A549 (cell line): Measurements from ENCODE around the gene PIP5KL1. TPM values are rescaled to one million over a fixed set of nuclear protein-coding genes. Genes with fewer than 3 reads are reported as not detected.

ENCODE experiments used
- ATAC-seq, 2 experiments: fragments of 200-7000 bp in 1 of 2; fragments of >200 bp in 1 of 2; cut with Nextera tagmentation in 1 of 2; cut with Tn5 transposase in 1 of 2; 3 replicates each; pipeline versions ENCODE4 v1.8.0 to v1.9.1; 2018 to 2020; ENCODE audit warnings: mild to moderate bottlenecking in 1 of 2, moderate library complexity in 1 of 2
- CTCF ChIA-PET: fragments of 300-600 bp; sonication (Branson Sonifier 250); formaldehyde crosslinking; extraction: SDS; loops from one replicate; lab custom pipeline; 2021; ENCODE audit warnings: antibody characterized with exemption, inconsistent platforms; lab: Yijun Ruan, JAX
- POLR2A ChIA-PET: fragments of 350-600 bp; formaldehyde crosslinking; extraction: SDS; loops from one replicate; lab custom pipeline; 2021; ENCODE audit warnings: antibody characterized with exemption, inconsistent platforms; lab: Yijun Ruan, JAX
- DNase-seq, 2 experiments: peaks; one replicate each; pipeline versions ENCODE4 v3.0.0 to v3.0.0-alpha.2; 2011 to 2016; ENCODE audit warnings: low read depth in 1 of 2, low spot score in 1 of 2
- FAIRE-seq: peaks from 2 replicates; lab custom pipeline; 2011; peaks lifted over from hg19 to GRCh38; lab: Jason Lieb, UNC
- H3K27ac ChIP-seq, 2 experiments: fragments of >200 bp; sonication (Bioruptor Twin); formaldehyde crosslinking; 3 replicates each; pipeline ENCODE4 v1.5.1; 2016 to 2017
- H3K4me1 ChIP-seq: fragments of >200 bp; sonication (Bioruptor Twin); formaldehyde crosslinking; 3 replicates; pipeline ENCODE4 v1.6.1; 2016
- H3K4me2 ChIP-seq: fragments of >200 bp; sonication (Bioruptor Twin); formaldehyde crosslinking; 3 replicates; pipeline ENCODE4 v1.6.1; 2016
- H3K4me3 ChIP-seq: fragments of >200 bp; sonication (Bioruptor Twin); formaldehyde crosslinking; 3 replicates; pipeline ENCODE4 v1.5.1; 2016
- H3K9me3 ChIP-seq: fragments of >200 bp; sonication (Bioruptor Twin); formaldehyde crosslinking; 3 replicates; pipeline ENCODE4 v1.6.1; 2016
- BHLHE40 ChIP-seq: IDR thresholded peaks from 2 replicates; pipeline ENCODE4 v1.6.1; 2012; ENCODE audit warnings: low read depth, low read length, inconsistent platforms
- CBX8 ChIP-seq: fragments of 200-600 bp; sonication (generic); IDR thresholded peaks from 2 replicates; pipeline ENCODE4 v1.6.1; 2016
- CEBPB ChIP-seq, 2 experiments: fragments of >200 bp in 1 of 2; sonication (Bioruptor Twin) in 1 of 2; formaldehyde crosslinking in 1 of 2; IDR thresholded peaks; 2 replicates each; pipeline ENCODE4 v1.6.1; 2012 to 2016
- CHD4 ChIP-seq: fragments of 200-600 bp; sonication (generic); IDR thresholded peaks from 2 replicates; pipeline ENCODE4 v1.6.1; 2016; ENCODE audit warnings: antibody characterized with exemption, mild to moderate bottlenecking, borderline replicate concordance
- EP300 ChIP-seq, 2 experiments: fragments of >200 bp; sonication (Bioruptor Twin); formaldehyde crosslinking; IDR thresholded peaks; 2 replicates in 1 of 2; 3 replicates in 1 of 2; pipeline ENCODE4 v1.6.1; 2016 to 2017
- FOSB ChIP-seq: fragments of 250-450 bp; sonication (Bioruptor Pico); IDR thresholded peaks from 2 replicates; pipeline ENCODE4 v1.5.0; 2020; ENCODE audit warnings: mild to moderate bottlenecking, moderate library complexity
- FOXS1 ChIP-seq: fragments of 250-450 bp; sonication (Bioruptor Pico); IDR thresholded peaks from 2 replicates; pipeline ENCODE4 v1.5.0; 2020; ENCODE audit warnings: mild to moderate bottlenecking, moderate library complexity
- GATA3 ChIP-seq: IDR thresholded peaks from 2 replicates; pipeline ENCODE4 v1.6.1; 2012; ENCODE audit warnings: borderline replicate concordance
- HOXA7 ChIP-seq: fragments of 250-450 bp; sonication (Bioruptor Pico); IDR thresholded peaks from 2 replicates; pipeline ENCODE4 v1.5.0; 2020; ENCODE audit warnings: mild to moderate bottlenecking, moderate library complexity
- KDM1A ChIP-seq: fragments of 200-600 bp; sonication (generic); IDR thresholded peaks from 2 replicates; pipeline ENCODE4 v1.6.1; 2016; ENCODE audit warnings: low read depth, mild to moderate bottlenecking
- MYC ChIP-seq: IDR thresholded peaks from 2 replicates; pipeline ENCODE4 v1.6.1; 2012; ENCODE audit warnings: mild to moderate bottlenecking, inconsistent platforms, low read length, improper control_type of control experiment, borderline replicate concordance
- POLR2A ChIP-seq: IDR thresholded peaks from 2 replicates; pipeline ENCODE4 v1.6.1; 2012; ENCODE audit warnings: mild to moderate bottlenecking, low read length
- RAD21 ChIP-seq, 2 experiments: fragments of >200 bp in 1 of 2; sonication (Bioruptor Twin) in 1 of 2; formaldehyde crosslinking in 1 of 2; IDR thresholded peaks in 1 of 2; conservative IDR thresholded peaks in 1 of 2; 2 replicates in 1 of 2; 3 replicates in 1 of 2; pipeline ENCODE4 v1.6.1; 2012 to 2018; ENCODE audit warnings: inconsistent platforms in 1 of 2
- SREBF2 ChIP-seq: fragments of 450-650 bp; IDR thresholded peaks from 2 replicates; pipeline ENCODE4 v1.6.1; 2014; ENCODE audit warnings: mild to moderate bottlenecking, moderate library complexity
- ZC3H11A ChIP-seq: fragments of 450-650 bp; IDR thresholded peaks from 2 replicates; pipeline ENCODE4 v1.6.1; 2014; ENCODE audit warnings: antibody characterized with exemption, mild to moderate bottlenecking
- ZFP36 ChIP-seq: fragments of 450-650 bp; IDR thresholded peaks from 2 replicates; pipeline ENCODE4 v1.6.1; 2014; ENCODE audit warnings: borderline replicate concordance; ENCODE audit not compliant: partially characterized antibody
- WGBS: methylation state at CpG from one replicate; pipeline ENCODE4 v1.1.6; 2017; ENCODE audit errors: missing lambda C conversion rate; 5-methylcytosine and 5-hydroxymethylcytosine counted together
- polyA plus RNA-seq, 4 experiments: library from polyadenylated mRNA; depleted of rRNA in 3 of 4; stranded (reverse); fragments of >200 nt; fragmentation: RNase III in 1 of 4; extraction: RNeasy Plus Mini Kit Qiagen cat#74134 plus additional on column Dnase treatment in 1 of 4; gene quantifications; 2 replicates in 3 of 4; 3 replicates in 1 of 4; pipeline ENCODE4 v1.2.3, GENCODE V29; 2011 to 2017
- TF ChIP-seq, protein P1 (sequence below): fragments of >200 bp; sonication (Bioruptor Twin); formaldehyde crosslinking; IDR thresholded peaks from 2 replicates; pipeline ENCODE4 v1.6.1; 2016
- TF ChIP-seq, protein P2 (sequence below): IDR thresholded peaks from 2 replicates; pipeline ENCODE4 v1.6.1; 2012
- TF ChIP-seq, protein P3 (sequence below): IDR thresholded peaks from 2 replicates; pipeline ENCODE4 v1.6.1; 2012; ENCODE audit warnings: low read depth, borderline replicate concordance
- TF ChIP-seq, protein P4 (sequence below): fragments of 250-450 bp; sonication (Bioruptor Pico); IDR thresholded peaks from 2 replicates; pipeline ENCODE4 v1.5.0; 2020; ENCODE audit warnings: low read depth, mild to moderate bottlenecking, moderate library complexity

Gene PIP5KL1
- polyA plus RNA-seq, 2 of the 4 experiments (the other 2 are of a cell fraction), result 2.4 to 2.5 TPM

- TF ChIP-seq, protein P1, sequence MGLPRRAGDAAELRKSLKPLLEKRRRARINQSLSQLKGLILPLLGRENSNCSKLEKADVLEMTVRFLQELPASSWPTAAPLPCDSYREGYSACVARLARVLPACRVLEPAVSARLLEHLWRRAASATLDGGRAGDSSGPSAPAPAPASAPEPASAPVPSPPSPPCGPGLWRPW, result no peak
These were observed 22.6 kb upstream of the PIP5KL1 start (continued) for GRCh38 chr9:127953154-127953553.

DNA sequence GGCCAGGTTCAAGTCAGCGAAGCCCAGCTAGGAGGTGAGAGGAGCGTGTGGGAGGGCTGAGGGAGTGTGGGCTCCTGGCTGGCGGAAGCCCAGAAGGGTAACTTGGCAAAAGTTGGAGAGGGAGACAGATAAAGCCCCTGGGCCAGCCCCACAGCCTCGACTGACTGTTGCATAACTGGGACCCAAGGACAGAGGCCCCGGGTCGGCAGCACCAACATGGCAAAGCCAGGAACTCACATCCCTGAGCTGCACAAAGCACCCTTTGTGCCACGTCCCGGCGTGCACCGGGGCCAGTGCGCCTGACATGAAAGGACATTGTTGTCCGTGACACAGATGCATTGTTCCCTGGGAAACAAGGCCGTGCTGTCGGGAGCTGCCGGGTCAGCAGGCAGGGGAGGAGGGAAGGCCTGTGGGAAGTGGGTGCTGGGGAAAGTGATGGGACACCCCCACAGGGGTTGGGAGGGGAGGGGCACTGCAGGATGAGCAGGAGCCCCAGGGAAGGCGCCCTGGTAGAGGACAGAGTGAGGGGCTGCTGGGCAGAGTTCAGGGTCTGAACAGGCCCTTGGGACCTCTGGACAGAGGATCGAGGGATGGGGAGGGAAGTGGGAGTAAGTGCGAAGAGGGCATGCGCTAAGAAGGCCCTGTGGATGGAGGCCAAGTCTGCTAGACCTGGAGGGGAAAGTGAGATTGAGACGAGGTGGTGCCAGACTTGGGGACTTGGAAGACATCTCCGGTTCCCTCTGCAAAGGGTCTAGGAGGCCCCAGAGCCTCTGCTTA is 20.1 kb upstream of the PIP5KL1 start:
- ChIA-PET CTCF (interaction anchor here (1.8 to 35.7 kb wide), 5 partner anchors 6 to 167 kb away, joined by 6 to 827 read pairs (median 365); partner anchors contain the start of gene DPM2), POLR2A (no interaction called here)
- H3K4me1 ChIP-seq, result peaks cover 44% of the 10 kb centered on the region
- H3K9me3 ChIP-seq, result no peaks in the 10 kb centered on the region
- H3K27ac ChIP-seq, result peak overlapping the region in 1 of 2 experiments; percentile 53; a peak in 3 of 6 replicates
- H3K4me3 ChIP-seq, result no peak overlapping the region
- DNase-seq (no peak), ATAC-seq (no peak), FAIRE-seq (no peak)
- H3K4me2 ChIP-seq, result no peak overlapping the region
- TF ChIP-seq FOXS1 (CRISPR knock-in tag) (no peak), CHD4 (no peak), CEBPB (IDR thresholded peaks at IDR 0.05) (no peak), POLR2A (no peak), EP300 (IDR thresholded peaks at IDR 0.05) (no peak)
- TF ChIP-seq, protein P2, sequence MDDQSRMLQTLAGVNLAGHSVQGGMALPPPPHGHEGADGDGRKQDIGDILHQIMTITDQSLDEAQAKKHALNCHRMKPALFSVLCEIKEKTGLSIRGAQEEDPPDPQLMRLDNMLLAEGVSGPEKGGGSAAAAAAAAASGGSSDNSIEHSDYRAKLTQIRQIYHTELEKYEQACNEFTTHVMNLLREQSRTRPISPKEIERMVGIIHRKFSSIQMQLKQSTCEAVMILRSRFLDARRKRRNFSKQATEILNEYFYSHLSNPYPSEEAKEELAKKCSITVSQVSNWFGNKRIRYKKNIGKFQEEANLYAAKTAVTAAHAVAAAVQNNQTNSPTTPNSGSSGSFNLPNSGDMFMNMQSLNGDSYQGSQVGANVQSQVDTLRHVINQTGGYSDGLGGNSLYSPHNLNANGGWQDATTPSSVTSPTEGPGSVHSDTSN, result no peak
- TF ChIP-seq, all 56 proteins: peak for 0
- WGBS, result 88% methylated on average over 21 of the region's 21 CpGs

DNA sequence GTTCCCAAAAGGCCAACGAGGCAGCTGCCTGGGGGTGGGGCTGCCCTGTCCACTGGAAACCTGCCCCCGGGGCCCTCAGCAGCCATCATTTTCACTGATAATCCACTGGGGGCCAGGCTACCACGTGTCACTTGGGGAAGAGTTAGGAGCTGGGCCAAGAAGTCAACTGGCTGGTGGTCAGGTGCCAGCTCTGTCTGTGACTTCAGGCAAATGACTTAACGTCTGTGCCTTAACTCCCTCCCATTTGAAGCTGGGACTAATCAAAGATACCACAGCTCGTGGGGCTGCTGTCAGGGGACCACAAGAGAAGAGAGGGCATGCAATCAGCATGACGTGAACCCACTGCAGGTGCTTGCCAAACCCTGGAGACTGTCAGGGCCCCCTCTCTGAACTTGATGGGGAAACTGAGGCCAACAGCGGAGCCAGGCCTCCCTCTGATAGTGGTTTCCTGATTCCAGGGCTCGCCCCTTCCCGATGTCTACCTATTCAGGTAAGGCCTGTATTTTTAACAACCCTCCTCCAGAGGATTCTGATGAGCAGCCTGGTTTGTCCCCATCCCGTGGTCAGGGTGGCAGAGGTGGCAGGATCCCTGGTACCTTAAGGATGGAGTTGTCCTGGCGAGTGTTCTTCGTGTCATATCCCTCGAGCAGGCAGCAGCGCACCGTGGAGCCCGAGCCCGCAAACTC is 19.4 kb upstream of the PIP5KL1 start:
- ATAC-seq, result no peak
- DNase-seq, result no peak
- Histone ChIP-seq H3K4me3 (no peak overlapping the region), H3K27ac (peak overlapping the region in 1 of 2 experiments; percentile 53; a peak in 2 of 6 replicates), H3K4me1 (peaks cover 36% of the 10 kb centered on the region), H3K9me3 (no peaks in the 10 kb centered on the region), H3K4me2 (no peak overlapping the region)
- POLR2A ChIA-PET, result no interaction called here
- FAIRE-seq, result no peak
- WGBS, result 89% methylated on average over 12 of the region's 17 CpGs
- CTCF ChIA-PET, result interaction anchor here (0.9 to 35.7 kb wide), 7 partner anchors 5 to 168 kb away, joined by 3 to 827 read pairs (median 16); partner anchors contain the start of gene DPM2
- no peak for TF ChIP-seq FOSB (CRISPR knock-in tag)
- no peak for TF ChIP-seq POLR2A
- no peak for TF ChIP-seq KDM1A
- no peak for TF ChIP-seq MYC
- no peak for TF ChIP-seq CBX8
- no peak for TF ChIP-seq ZFP36
- TF ChIP-seq HOXA7, result no peak
- TF ChIP-seq, protein P3, sequence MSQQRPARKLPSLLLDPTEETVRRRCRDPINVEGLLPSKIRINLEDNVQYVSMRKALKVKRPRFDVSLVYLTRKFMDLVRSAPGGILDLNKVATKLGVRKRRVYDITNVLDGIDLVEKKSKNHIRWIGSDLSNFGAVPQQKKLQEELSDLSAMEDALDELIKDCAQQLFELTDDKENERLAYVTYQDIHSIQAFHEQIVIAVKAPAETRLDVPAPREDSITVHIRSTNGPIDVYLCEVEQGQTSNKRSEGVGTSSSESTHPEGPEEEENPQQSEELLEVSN, result no peak
- TF ChIP-seq CHD4, result no peak
- TF ChIP-seq SREBF2, result no peak
- TF ChIP-seq RAD21 (conservative IDR thresholded peaks at IDR 0.05 in 1 of 2, IDR thresholded peaks at IDR 0.05 in 1 of 2), result no peak
- no peak for TF ChIP-seq ZC3H11A
- no peak for TF ChIP-seq BHLHE40
- TF ChIP-seq, protein P4, sequence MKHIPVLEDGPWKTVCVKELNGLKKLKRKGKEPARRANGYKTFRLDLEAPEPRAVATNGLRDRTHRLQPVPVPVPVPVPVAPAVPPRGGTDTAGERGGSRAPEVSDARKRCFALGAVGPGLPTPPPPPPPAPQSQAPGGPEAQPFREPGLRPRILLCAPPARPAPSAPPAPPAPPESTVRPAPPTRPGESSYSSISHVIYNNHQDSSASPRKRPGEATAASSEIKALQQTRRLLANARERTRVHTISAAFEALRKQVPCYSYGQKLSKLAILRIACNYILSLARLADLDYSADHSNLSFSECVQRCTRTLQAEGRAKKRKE, result no peak
- no peak for TF ChIP-seq GATA3
